ENCODE measurements around the gene MAPK12. TPM values are rescaled to one million over a fixed set of nuclear protein-coding genes. Genes with fewer than 3 reads are reported as not detected.

The MAPK12 gene
- total RNA-seq, 4 donors from 2014 or later: 10.1 to 18.4 (median 14.0) TPM

DNA sequence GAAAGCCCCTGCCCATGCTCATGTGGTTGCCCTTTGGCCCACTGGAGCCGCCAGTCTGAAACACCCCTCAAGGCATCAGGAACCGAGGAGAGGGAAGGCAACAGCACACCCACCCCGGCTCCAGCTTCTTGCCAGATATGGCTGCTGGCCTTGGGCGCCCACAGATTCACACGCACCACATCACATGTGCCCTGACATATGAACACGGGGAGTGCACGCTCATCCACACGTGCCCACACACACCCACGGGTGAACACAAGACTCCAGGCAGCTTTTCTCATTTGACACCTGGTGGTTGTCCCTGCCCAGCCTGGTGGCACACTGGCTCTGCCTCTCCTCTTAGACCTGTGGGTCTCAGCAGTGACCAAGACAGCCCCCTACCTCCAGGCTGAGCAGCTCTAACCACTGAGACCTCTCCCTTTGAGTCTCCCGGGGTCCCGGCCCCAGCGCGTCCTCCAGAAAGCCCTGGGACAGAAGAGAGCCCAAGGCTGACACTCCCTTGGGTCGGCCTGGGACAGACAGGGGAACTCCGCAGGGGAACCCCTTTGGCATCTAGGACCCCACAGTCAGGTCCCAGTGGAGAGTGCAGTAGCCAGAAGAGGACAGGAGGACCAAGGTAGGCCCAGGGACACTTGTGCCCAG lies 2.7 kb upstream of the MAPK12 start:
- WGBS, 2 donors (ENCODE audit: low coverage in 1 of 2): no CpG with 5 or more reads among the region's 15 CpGs
- H3K27ac ChIP-seq: no peak overlapping the region
- H3K27me3 ChIP-seq: peaks cover 40% of the 10 kb centered on the region
- peaks cover 0 to 69% (median 20%) of the 10 kb centered on the region in 3 donors for H3K4me1 ChIP-seq
- no peaks in the 10 kb centered on the region for H3K9me3 ChIP-seq
- H3K4me3 ChIP-seq: no peak overlapping the region
- no peaks in the 10 kb centered on the region for H3K36me3 ChIP-seq
- ATAC-seq: no peak
- TF ChIP-seq, protein P1, sequence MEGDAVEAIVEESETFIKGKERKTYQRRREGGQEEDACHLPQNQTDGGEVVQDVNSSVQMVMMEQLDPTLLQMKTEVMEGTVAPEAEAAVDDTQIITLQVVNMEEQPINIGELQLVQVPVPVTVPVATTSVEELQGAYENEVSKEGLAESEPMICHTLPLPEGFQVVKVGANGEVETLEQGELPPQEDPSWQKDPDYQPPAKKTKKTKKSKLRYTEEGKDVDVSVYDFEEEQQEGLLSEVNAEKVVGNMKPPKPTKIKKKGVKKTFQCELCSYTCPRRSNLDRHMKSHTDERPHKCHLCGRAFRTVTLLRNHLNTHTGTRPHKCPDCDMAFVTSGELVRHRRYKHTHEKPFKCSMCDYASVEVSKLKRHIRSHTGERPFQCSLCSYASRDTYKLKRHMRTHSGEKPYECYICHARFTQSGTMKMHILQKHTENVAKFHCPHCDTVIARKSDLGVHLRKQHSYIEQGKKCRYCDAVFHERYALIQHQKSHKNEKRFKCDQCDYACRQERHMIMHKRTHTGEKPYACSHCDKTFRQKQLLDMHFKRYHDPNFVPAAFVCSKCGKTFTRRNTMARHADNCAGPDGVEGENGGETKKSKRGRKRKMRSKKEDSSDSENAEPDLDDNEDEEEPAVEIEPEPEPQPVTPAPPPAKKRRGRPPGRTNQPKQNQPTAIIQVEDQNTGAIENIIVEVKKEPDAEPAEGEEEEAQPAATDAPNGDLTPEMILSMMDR (IDR thresholded peaks at IDR 0.05): no peak
- TF ChIP-seq POLR2A (IDR thresholded peaks at IDR 0.05): no peak
- no peak for TF ChIP-seq POLR2AphosphoS5 (IDR thresholded peaks at IDR 0.05)
- no peak for TF ChIP-seq EP300 (IDR thresholded peaks at IDR 0.05)

DNA sequence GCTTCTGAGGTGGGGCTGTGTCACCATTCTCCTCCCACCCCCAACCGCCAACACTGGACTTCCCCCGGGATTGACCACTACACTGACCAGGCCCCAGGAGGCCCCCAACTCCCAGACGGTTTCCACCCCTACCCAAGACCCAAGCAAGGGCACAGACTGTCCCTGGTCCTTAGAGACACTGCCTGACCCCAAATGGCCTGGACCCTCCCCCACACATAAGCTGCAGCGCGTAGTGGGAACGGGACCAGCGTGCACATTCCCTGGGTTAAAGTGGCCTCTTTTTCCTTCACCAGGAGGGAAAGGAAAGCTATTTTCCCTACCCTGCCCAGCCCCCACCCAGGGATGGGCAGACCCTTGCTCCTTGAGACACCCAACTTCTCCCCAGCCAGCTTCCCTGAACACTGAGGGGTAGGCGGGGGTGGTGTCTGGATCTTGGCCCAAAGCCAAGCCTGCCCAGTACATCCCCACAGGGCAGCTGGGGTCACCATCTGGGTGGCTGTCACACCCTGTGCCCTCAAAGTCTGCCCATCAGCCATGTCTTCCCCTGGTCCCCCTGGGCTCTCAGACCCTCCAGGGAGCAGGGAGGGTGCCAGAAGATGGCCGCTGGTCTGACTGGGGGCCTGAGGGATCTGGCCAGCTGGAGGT lies 1.6 kb upstream of the MAPK12 start:
- H3K27me3 ChIP-seq: peaks cover 51% of the 10 kb centered on the region
- no peak for ATAC-seq
- H3K4me1 ChIP-seq: peaks cover 0 to 61% (median 18%) of the 10 kb centered on the region in 3 donors
- H3K36me3 ChIP-seq: no peaks in the 10 kb centered on the region
- no peaks in the 10 kb centered on the region for H3K9me3 ChIP-seq
- TF ChIP-seq, protein P1 (IDR thresholded peaks at IDR 0.05): no peak
- no peak for TF ChIP-seq POLR2AphosphoS5 (IDR thresholded peaks at IDR 0.05)
- TF ChIP-seq EP300 (IDR thresholded peaks at IDR 0.05): no peak
- TF ChIP-seq POLR2A (IDR thresholded peaks at IDR 0.05): no peak
- no CpG with 5 or more reads among the region's 9 CpGs for WGBS, 2 donors (ENCODE audit: low coverage in 1 of 2)
- no peak overlapping the region for H3K27ac ChIP-seq
- no peak overlapping the region for H3K4me3 ChIP-seq

DNA sequence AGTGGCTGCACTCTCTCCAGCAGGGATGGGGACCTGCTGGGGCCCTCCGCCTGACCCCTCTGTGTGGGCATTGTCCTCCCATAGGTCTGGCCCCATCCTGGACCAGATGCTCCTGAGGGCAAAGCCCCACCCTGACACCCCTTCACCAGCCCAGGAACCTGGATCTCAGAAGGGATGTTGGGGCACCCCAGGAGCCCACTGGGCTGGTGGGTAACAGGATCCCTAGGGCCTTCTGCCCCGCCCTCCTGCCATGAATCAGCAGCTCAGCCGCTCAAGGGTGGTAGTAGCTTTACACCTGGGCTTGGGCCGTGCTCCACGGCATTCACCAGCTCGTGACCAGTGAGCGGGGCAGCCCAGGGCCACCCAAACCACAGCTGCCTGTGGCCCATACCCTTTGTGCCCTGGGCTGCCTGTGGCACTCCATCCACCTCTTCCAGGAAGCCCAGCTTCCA lies 1.0 kb upstream of the MAPK12 start:
- no peak for ATAC-seq
- Histone ChIP-seq H3K27ac (peak overlapping the region in 1 of 4 donors; percentile 75), H3K36me3 (peaks cover 0 to 4% of the 10 kb centered on the region in 2 donors), H3K27me3 (peaks cover 57% of the 10 kb centered on the region), H3K9me3 (no peaks in the 10 kb centered on the region), H3K4me3 (no peak overlapping the region), H3K4me1 (peaks cover 0 to 55% (median 12%) of the 10 kb centered on the region in 3 donors)
- no CpG with 5 or more reads among the region's 7 CpGs for WGBS, 2 donors (ENCODE audit: low coverage in 1 of 2)
- TF ChIP-seq, protein P1 (IDR thresholded peaks at IDR 0.05): no peak
- TF ChIP-seq POLR2AphosphoS5 (IDR thresholded peaks at IDR 0.05) (no peak), POLR2A (IDR thresholded peaks at IDR 0.05) (no peak), EP300 (IDR thresholded peaks at IDR 0.05) (no peak)

DNA sequence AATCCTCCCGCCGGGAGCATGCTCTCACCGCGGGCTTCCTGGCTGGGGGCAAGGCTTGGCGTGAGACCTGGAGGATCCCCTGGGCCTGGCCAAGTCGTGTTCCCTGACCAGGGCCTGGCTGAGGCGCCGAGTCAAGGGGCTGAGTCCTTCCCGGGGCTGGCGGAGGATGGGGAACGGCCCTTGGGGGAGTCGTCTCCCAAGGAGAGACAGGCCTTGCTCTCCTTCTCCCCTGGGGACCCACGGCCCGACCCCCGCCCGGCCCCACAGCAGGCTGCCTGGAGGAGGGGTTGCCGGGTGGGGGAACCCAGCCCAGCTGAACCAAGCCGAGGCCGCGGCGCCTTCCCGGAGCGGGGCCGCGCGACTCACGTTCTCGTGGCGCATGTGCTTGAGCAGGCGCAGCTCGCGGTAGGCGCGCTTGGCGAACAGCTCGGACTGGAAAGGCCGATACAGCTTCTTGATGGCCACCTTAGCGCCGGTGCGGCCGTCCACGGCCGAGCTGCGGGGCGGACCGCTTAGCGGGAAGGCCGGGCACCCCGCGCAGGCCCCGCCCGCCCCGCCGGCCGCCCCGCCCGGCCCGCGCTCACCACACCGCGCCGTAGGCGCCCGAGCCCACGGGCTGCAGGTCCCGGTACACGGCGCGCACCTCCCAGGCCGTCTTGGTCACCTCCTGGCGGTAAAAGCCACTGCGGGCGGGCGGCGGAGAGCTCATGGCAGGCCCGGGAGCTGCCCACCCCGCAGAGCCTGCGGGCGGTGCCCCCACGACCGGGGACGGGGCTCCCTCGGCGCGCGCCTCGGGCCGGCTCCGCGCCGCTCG lies 475 bp downstream of the MAPK12 start:
- H3K4me3 ChIP-seq: peak overlapping the region; percentile 15 to 60
- TF ChIP-seq, protein P1 (IDR thresholded peaks at IDR 0.05): no peak
- TF ChIP-seq POLR2A (IDR thresholded peaks at IDR 0.05): peak in 1 of 2 donors; percentile 23
- WGBS, 2 donors (ENCODE audit: low coverage in 1 of 2): no CpG with 5 or more reads among the region's 92 CpGs
- peak; percentile 54 for ATAC-seq
- no peaks in the 10 kb centered on the region for H3K9me3 ChIP-seq
- peaks cover 0 to 5% of the 10 kb centered on the region in 2 donors for H3K36me3 ChIP-seq
- H3K4me1 ChIP-seq: peaks cover 0 to 45% (median 6%) of the 10 kb centered on the region in 3 donors
- H3K27me3 ChIP-seq: peaks cover 57% of the 10 kb centered on the region
- peak overlapping the region in 3 of 4 donors; percentile 70 to 78 (median 75) for H3K27ac ChIP-seq
